Measurements from ENCODE around the gene H19. TPM values are rescaled to one million over a fixed set of nuclear protein-coding genes. Genes with fewer than 3 reads are reported as not detected.

Gene H19
- total RNA-seq, 1 donor from 2014 or later = not detected

DNA sequence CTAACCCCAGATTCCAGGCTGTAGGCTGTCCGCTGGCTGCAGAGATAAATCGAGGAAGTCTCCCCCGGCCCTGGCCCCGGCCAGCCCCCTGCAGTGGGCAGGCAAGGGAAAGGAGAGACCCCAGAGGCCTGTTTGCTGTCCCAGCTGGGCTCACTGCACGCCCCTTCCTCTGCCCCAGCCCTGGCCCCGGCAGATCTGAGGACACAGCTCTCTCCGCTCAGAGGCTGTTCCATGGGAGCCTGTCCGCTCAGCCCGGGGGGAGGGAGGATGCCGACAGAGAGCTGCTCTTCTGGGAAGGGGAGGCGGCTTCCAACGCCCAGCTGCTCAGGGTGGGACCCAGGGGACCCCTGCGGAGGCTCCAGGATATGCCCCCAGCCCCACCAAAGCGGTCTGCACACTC lies 37.7 kb upstream of the H19 start:
- Mint-ChIP-seq H3K36me3 (ENCODE audit: low read depth, unreplicated experiment) (no peaks in the 10 kb centered on the region), H3K4me1 (ENCODE audit: unreplicated experiment) (no peaks in the 10 kb centered on the region), H3K27me3 (ENCODE audit: unreplicated experiment) (no peaks in the 10 kb centered on the region), H3K27ac (ENCODE audit: unreplicated experiment) (no peak overlapping the region), H3K4me3 (ENCODE audit: unreplicated experiment) (no peak overlapping the region), H3K9me3 (ENCODE audit: unreplicated experiment) (no peaks in the 10 kb centered on the region)
- TF ChIP-seq, protein P1, sequence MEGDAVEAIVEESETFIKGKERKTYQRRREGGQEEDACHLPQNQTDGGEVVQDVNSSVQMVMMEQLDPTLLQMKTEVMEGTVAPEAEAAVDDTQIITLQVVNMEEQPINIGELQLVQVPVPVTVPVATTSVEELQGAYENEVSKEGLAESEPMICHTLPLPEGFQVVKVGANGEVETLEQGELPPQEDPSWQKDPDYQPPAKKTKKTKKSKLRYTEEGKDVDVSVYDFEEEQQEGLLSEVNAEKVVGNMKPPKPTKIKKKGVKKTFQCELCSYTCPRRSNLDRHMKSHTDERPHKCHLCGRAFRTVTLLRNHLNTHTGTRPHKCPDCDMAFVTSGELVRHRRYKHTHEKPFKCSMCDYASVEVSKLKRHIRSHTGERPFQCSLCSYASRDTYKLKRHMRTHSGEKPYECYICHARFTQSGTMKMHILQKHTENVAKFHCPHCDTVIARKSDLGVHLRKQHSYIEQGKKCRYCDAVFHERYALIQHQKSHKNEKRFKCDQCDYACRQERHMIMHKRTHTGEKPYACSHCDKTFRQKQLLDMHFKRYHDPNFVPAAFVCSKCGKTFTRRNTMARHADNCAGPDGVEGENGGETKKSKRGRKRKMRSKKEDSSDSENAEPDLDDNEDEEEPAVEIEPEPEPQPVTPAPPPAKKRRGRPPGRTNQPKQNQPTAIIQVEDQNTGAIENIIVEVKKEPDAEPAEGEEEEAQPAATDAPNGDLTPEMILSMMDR (IDR thresholded peaks at IDR 0.05; ENCODE audit: unreplicated experiment) = no peak
- no peak for DNase-seq (ENCODE audit: low spot score)

DNA sequence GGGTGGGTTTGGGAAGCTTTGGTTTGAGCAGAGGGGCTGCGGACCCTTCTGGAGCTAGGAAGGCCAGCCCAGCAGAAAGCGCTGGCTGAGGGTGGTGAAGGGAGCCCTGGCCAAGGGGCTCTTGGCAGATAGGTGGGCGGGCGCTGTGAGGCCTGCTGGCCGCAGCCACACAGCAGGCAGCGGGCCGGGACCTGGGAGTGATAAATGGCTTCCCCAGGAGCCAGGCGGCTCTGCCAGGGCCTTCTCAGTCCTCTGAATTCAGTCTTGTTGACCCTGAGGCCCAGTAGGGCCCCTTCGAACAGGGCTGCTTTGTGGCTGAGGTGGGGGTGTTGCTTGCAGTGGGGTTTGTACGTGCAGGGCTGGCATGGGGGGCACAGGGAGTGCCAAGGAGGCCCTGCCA lies 33.4 kb upstream of the H19 start:
- no peak overlapping the region for H3K4me3 Mint-ChIP-seq (ENCODE audit: unreplicated experiment)
- no peaks in the 10 kb centered on the region for H3K4me1 Mint-ChIP-seq (ENCODE audit: unreplicated experiment)
- TF ChIP-seq, protein P1 (IDR thresholded peaks at IDR 0.05; ENCODE audit: unreplicated experiment) = no peak
- H3K27ac Mint-ChIP-seq (ENCODE audit: unreplicated experiment) = no peak overlapping the region
- no peaks in the 10 kb centered on the region for H3K9me3 Mint-ChIP-seq (ENCODE audit: unreplicated experiment)
- no peaks in the 10 kb centered on the region for H3K27me3 Mint-ChIP-seq (ENCODE audit: unreplicated experiment)
- H3K36me3 Mint-ChIP-seq (ENCODE audit: low read depth, unreplicated experiment) = no peaks in the 10 kb centered on the region
- no peak for DNase-seq (ENCODE audit: low spot score)

- no peak for DNase-seq (ENCODE audit: low spot score)
- Mint-ChIP-seq H3K27ac (ENCODE audit: unreplicated experiment) (no peak overlapping the region), H3K4me3 (ENCODE audit: unreplicated experiment) (no peak overlapping the region), H3K27me3 (ENCODE audit: unreplicated experiment) (no peaks in the 10 kb centered on the region), H3K9me3 (ENCODE audit: unreplicated experiment) (no peaks in the 10 kb centered on the region), H3K4me1 (ENCODE audit: unreplicated experiment) (no peaks in the 10 kb centered on the region), H3K36me3 (ENCODE audit: low read depth, unreplicated experiment) (no peaks in the 10 kb centered on the region)
- TF ChIP-seq, protein P1 (IDR thresholded peaks at IDR 0.05; ENCODE audit: unreplicated experiment) = no peak
These were observed 30.1 kb upstream of the H19 start for GRCh38 chr11:2027708-2028107.

DNA sequence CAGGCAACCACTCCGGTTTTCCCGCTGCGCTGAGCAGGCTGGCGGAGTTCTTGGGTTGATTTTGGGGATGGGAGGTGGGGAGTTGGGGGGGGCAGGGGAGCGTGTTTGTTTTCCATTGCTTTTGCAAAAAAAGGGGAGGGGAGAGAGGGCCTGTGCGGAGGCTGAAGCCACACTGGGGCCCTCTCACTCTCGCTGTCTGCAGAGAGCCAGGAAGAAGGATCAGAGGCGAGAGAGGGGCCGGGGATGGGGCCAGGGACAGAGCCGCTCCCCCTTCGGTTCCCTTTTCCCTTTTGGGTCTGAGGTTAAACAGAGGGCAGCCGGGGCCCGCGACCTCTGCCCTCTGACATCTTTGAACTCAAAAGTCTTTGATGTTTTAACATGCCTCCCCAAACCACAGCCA lies 17.4 kb upstream of the H19 start:
- Mint-ChIP-seq H3K4me1 (ENCODE audit: unreplicated experiment) (no peaks in the 10 kb centered on the region), H3K27ac (ENCODE audit: unreplicated experiment) (no peak overlapping the region), H3K27me3 (ENCODE audit: unreplicated experiment) (no peaks in the 10 kb centered on the region), H3K9me3 (ENCODE audit: unreplicated experiment) (no peaks in the 10 kb centered on the region), H3K36me3 (ENCODE audit: low read depth, unreplicated experiment) (no peaks in the 10 kb centered on the region), H3K4me3 (ENCODE audit: unreplicated experiment) (no peak overlapping the region)
- TF ChIP-seq, protein P1 (IDR thresholded peaks at IDR 0.05; ENCODE audit: unreplicated experiment) = no peak
- DNase-seq (ENCODE audit: low spot score) = no peak

GRCh38 chr11:2012440-2012839 lies 14.8 kb upstream of the H19 start:
- Mint-ChIP-seq H3K27ac (ENCODE audit: unreplicated experiment) (no peak overlapping the region), H3K36me3 (ENCODE audit: low read depth, unreplicated experiment) (no peaks in the 10 kb centered on the region), H3K4me3 (ENCODE audit: unreplicated experiment) (no peak overlapping the region), H3K4me1 (ENCODE audit: unreplicated experiment) (no peaks in the 10 kb centered on the region), H3K9me3 (ENCODE audit: unreplicated experiment) (no peaks in the 10 kb centered on the region), H3K27me3 (ENCODE audit: unreplicated experiment) (no peaks in the 10 kb centered on the region)
- DNase-seq (ENCODE audit: low spot score) = no peak
- TF ChIP-seq, protein P1 (IDR thresholded peaks at IDR 0.05; ENCODE audit: unreplicated experiment) = no peak
